Sigmoid colon (tissue), 7 donors: ENCODE results near the gene EDC4. TPM values are rescaled to one million over a fixed set of nuclear protein-coding genes. Genes with fewer than 3 reads are reported as not detected.
"Not testable (repeated sequence)": the region's sequence is repeated elsewhere in the genome, so short reads cannot be mapped to it uniquely, and the experiment has no call there.

Experiments used
- DNase-seq: peaks from one replicate; pipeline ENCODE4 v3.0.0-alpha.2; 2019
- H3K27ac ChIP-seq, 4 donors: fragments of 200-600 bp; sonication (generic); one replicate each; pipeline ENCODE4 v1.5.1; 2016 to 2019; ENCODE audit warnings: mild to moderate bottlenecking in 1 of 4
- H3K27me3 ChIP-seq, 3 donors: fragments of 200-600 bp; sonication (generic); one replicate each; pipeline ENCODE4 v1.5.1; 2019; ENCODE audit warnings: mild to moderate bottlenecking in 1 of 3
- H3K36me3 ChIP-seq, 4 donors: fragments of 200-600 bp; sonication (generic); one replicate each; pipeline ENCODE4 v1.5.1; 2016 to 2019
- H3K4me1 ChIP-seq, 4 donors: fragments of 200-600 bp; sonication (generic); one replicate each; pipeline ENCODE4 v1.5.1; 2017 to 2019
- H3K4me3 ChIP-seq, 4 donors: fragments of 200-600 bp; sonication (generic); one replicate each; pipeline ENCODE4 v1.5.1; 2017 to 2019; ENCODE audit warnings: mild to moderate bottlenecking in 2 of 4, moderate library complexity in 1 of 4
- H3K9me3 ChIP-seq, 4 donors: fragments of 200-600 bp in 3 of 4; sonication (generic) in 3 of 4; one replicate each; pipeline versions ENCODE4 v1.5.1 to v1.6.1; 2013 to 2019
- EP300 ChIP-seq, 4 donors: sonication (generic); formaldehyde crosslinking; IDR thresholded peaks; one replicate each; pipeline ENCODE4 v1.6.1; 2017; ENCODE audit warnings: antibody characterized with exemption in 4 of 4
- POLR2A ChIP-seq, 2 donors: fragments of 450-650 bp; IDR thresholded peaks; one replicate each; pipeline ENCODE4 v1.6.1; 2016; ENCODE audit warnings: antibody characterized with exemption in 2 of 2, mild to moderate bottlenecking in 2 of 2, moderate library complexity in 2 of 2
- POLR2AphosphoS5 ChIP-seq, 4 donors: sonication (generic); formaldehyde crosslinking; IDR thresholded peaks; one replicate each; pipeline ENCODE4 v1.6.1; 2017; ENCODE audit warnings: antibody characterized with exemption in 4 of 4
- WGBS, 2 donors: extraction: QIAGEN DNeasy Blood & Tissue Kit; methylation state at CpG; one replicate each; pipeline ENCODE4 v1.1.7; 2013; 5-methylcytosine and 5-hydroxymethylcytosine counted together
- intact Hi-C: fragments of 100-400 bp; cut with DNase I; formaldehyde crosslinking; loops from one replicate; pipeline ENCODE4 v1.15.1; 2023
- polyA plus RNA-seq, 3 donors: library from polyadenylated mRNA; stranded (reverse); fragments of 200-250 nt; gene quantifications; one replicate each; pipeline ENCODE4 v1.2.3, GENCODE V29; 2013
- total RNA-seq, 4 donors: library from RNA; depleted of rRNA; stranded (reverse); fragments of >200 nt; gene quantifications; one replicate each; pipeline ENCODE4 v1.1.0, GENCODE V29; 2016
- TF ChIP-seq, protein P1 (sequence below), 4 experiments: fragments of 450-650 bp in 3 of 4; fragments of 200-600 bp in 1 of 4; IDR thresholded peaks; one replicate each; pipeline ENCODE4 v1.5.1; 2016 to 2019; ENCODE audit warnings: antibody characterized with exemption in 4 of 4, mild to moderate bottlenecking in 3 of 4, moderate library complexity in 2 of 4
- donor health status: healthy with polysubstance abuse.
- donor health status: Bipolar disorder and iron deficiency.
- donor health status: healthy.

The EDC4 gene
- total and polyA plus RNA-seq, 7 donors: 24.5 to 48.9 (median 33.5) TPM

DNA sequence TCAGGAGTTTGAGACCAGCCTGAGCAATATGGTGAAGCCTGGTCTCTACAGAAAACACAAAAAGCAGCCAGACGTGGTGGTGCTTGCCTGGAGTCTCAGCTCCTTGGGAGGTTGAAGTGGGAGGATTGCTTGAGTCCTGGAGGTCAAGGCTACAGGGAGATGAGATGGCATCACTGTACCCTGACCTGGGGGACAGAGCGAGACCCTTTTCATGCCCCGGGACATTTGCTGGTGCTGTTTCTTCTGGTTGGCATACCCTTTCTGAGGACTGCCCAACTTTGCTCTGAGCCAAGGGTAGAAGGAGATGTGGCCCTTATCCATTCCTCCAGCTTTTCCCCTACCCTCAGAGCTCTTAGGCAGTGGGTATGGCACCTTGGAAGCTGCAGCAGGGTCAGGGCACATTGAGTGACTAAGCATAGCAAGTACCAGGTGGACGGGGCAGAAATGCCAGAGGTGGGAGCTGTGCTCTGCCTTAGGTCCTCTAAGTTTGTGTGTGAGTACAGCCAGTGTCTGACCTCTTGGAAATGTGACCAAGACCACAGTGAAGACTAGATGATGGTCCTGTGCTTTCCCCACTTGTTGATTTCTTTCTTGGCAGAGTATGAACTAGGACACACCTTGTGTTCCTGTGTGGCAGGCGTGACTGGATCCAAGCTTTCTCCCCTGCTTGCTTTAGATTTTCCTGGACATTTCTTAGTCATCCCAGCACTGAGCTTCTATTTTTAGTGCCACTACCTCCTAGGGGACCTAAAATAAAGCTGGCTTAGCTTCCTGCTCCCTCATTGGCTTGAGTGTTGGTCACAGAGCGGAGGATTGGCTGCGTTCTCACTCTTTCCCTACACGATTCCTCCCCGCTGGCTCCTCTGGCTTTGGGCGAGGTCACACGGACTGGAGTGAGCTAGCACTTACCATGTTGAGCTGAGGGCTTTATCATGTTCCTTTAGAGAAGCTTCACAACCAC, 9.9 kb upstream of the EDC4 start:
- Histone ChIP-seq H3K36me3 (peaks cover 0 to 29% (median 18%) of the 10 kb centered on the region in 4 donors), H3K9me3 (no peaks in the 10 kb centered on the region), H3K4me1 (peaks cover 0 to 39% (median 28%) of the 10 kb centered on the region in 4 donors), H3K4me3 (no peak overlapping the region), H3K27ac (peak overlapping the region; percentile 60 to 88 (median 71)), H3K27me3 (no peaks in the 10 kb centered on the region)
- intact Hi-C loops: no loop called here
- DNase-seq: peak; percentile 85
- 86 to 88% methylated on average over 11 of the region's 11 CpGs for WGBS, 2 donors
- TF ChIP-seq, protein P1, sequence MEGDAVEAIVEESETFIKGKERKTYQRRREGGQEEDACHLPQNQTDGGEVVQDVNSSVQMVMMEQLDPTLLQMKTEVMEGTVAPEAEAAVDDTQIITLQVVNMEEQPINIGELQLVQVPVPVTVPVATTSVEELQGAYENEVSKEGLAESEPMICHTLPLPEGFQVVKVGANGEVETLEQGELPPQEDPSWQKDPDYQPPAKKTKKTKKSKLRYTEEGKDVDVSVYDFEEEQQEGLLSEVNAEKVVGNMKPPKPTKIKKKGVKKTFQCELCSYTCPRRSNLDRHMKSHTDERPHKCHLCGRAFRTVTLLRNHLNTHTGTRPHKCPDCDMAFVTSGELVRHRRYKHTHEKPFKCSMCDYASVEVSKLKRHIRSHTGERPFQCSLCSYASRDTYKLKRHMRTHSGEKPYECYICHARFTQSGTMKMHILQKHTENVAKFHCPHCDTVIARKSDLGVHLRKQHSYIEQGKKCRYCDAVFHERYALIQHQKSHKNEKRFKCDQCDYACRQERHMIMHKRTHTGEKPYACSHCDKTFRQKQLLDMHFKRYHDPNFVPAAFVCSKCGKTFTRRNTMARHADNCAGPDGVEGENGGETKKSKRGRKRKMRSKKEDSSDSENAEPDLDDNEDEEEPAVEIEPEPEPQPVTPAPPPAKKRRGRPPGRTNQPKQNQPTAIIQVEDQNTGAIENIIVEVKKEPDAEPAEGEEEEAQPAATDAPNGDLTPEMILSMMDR (IDR thresholded peaks at IDR 0.05): no peak
- TF ChIP-seq POLR2AphosphoS5 (IDR thresholded peaks at IDR 0.05) (no peak), EP300 (IDR thresholded peaks at IDR 0.05) (no peak), POLR2A (IDR thresholded peaks at IDR 0.05) (no peak)

DNA sequence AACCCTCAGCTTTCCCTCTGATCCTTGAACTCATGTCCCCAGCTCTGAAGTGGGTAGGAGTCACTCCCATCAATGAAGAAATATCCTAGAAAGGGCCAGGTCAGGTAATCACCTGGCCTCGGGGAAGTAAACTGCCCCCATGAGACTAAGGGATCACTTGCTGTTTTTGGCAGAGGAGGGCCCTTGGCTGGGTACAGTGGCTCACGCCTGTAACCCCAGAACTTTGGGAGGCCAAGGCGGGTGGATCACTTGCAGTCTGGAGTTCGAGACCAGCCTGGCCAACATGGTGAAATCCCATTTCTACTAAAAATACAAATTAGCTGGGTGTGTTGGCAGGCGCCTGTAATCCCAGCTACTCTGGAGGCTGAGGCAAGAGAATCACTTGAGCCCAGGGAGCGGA, 8.8 kb upstream of the EDC4 start:
- Histone ChIP-seq H3K36me3 (peaks cover 0 to 40% (median 26%) of the 10 kb centered on the region in 4 donors), H3K27ac (peak overlapping the region in 3 of 4 donors; percentile 65 to 88 (median 77)), H3K4me1 (peaks cover 0 to 34% (median 22%) of the 10 kb centered on the region in 4 donors)
- H3K27me3 ChIP-seq, DNase-seq, H3K9me3 ChIP-seq, intact Hi-C loops, H3K4me3 ChIP-seq: not testable (repeated sequence)
- WGBS, 2 donors: 96 to 98% methylated on average over 6 of the region's 6 CpGs

DNA sequence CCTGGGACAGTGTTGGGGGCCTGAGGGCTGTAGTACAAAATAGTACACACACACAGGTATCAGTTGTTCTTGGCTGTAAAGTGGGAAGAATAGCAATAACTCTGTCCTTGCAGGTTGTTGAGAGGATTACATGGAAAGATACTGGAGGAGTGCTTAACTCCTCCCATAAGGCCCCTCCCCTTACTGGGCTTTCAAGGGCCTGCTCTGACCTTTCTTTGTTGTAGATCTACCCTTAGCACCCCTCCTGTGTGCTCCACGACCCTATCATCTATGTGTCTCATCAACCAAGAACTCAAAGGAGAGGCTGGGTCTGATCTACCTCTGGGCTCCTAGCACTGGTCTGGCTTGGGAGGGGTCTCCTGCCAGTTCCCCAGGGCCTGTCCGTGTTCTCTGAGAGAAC, 8.3 kb upstream of the EDC4 start:
- peaks cover 0 to 34% (median 22%) of the 10 kb centered on the region in 4 donors for H3K4me1 ChIP-seq
- intact Hi-C loops: no loop called here
- H3K27ac ChIP-seq: peak overlapping the region in 1 of 4 donors; percentile 0
- TF ChIP-seq EP300 (IDR thresholded peaks at IDR 0.05): no peak
- TF ChIP-seq POLR2A (IDR thresholded peaks at IDR 0.05): no peak
- no peak for TF ChIP-seq POLR2AphosphoS5 (IDR thresholded peaks at IDR 0.05)
- TF ChIP-seq, protein P1 (IDR thresholded peaks at IDR 0.05): no peak
- H3K27me3 ChIP-seq: no peaks in the 10 kb centered on the region
- WGBS, 2 donors: 84 to 88% methylated on average over 2 of the region's 2 CpGs
- no peak for DNase-seq
- H3K4me3 ChIP-seq: no peak overlapping the region
- H3K36me3 ChIP-seq: peaks cover 0 to 46% (median 26%) of the 10 kb centered on the region in 4 donors
- no peaks in the 10 kb centered on the region for H3K9me3 ChIP-seq

DNA sequence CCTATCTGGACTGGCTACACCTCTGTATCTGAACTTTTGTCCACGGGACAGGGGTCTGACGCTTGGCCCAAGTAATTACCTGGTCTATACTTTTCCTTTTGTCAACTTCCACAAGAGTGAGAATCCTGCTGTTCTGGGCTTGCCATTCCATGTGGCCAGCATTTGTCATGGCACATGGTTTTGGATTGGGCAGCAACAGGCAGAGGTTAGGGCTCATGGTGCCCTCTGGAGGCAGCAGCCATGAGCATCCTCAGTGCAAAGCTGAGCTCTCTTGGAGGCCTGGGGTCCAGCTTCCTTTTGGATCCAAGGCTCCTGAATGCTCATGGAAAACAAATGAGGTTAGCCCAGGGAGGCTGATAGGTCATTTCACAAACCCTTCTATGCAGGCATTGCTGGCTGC, 7.5 kb upstream of the EDC4 start:
- no peak overlapping the region for H3K27ac ChIP-seq
- H3K9me3 ChIP-seq: no peaks in the 10 kb centered on the region
- no peak for TF ChIP-seq POLR2AphosphoS5 (IDR thresholded peaks at IDR 0.05)
- TF ChIP-seq, protein P1 (IDR thresholded peaks at IDR 0.05): no peak
- TF ChIP-seq POLR2A (IDR thresholded peaks at IDR 0.05): no peak
- TF ChIP-seq EP300 (IDR thresholded peaks at IDR 0.05): no peak
- H3K27me3 ChIP-seq: no peaks in the 10 kb centered on the region
- peaks cover 0 to 53% (median 24%) of the 10 kb centered on the region in 4 donors for H3K36me3 ChIP-seq
- intact Hi-C loops: no loop called here
- WGBS, 2 donors: 93 to 97% methylated on average over 2 of the region's 2 CpGs
- no peak for DNase-seq
- peaks cover 0 to 34% (median 22%) of the 10 kb centered on the region in 4 donors for H3K4me1 ChIP-seq
- no peak overlapping the region for H3K4me3 ChIP-seq

DNA sequence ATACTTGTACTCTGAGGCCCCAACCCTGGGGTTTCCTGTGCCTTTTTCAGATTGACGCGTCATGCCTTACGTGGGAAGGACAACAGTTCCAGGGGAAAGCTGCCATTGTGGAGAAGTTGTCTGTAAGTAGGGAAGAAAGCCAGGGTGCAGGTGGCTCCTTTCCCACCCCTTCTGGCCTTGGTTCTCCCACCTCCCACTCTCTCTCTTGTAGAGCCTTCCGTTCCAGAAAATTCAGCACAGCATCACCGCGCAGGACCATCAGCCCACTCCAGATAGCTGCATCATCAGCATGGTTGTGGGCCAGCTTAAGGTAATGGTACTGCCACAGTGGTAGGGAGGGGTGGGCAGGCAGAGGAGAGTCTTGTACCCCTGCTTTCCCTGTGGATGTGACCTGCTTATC, 4.6 kb upstream of the EDC4 start:
- no peak overlapping the region for H3K4me3 ChIP-seq
- no peaks in the 10 kb centered on the region for H3K27me3 ChIP-seq
- whole genome bisulfite sequencing, 2 donors: 97 to 98% methylated on average over 6 of the region's 6 CpGs
- H3K9me3 ChIP-seq: no peaks in the 10 kb centered on the region
- DNase-seq: no peak
- H3K36me3 ChIP-seq: peaks cover 0 to 68% (median 22%) of the 10 kb centered on the region in 4 donors
- peaks cover 0 to 14% (median 13%) of the 10 kb centered on the region in 4 donors for H3K4me1 ChIP-seq
- TF ChIP-seq POLR2AphosphoS5 (IDR thresholded peaks at IDR 0.05): no peak
- TF ChIP-seq EP300 (IDR thresholded peaks at IDR 0.05): no peak
- no peak for TF ChIP-seq POLR2A (IDR thresholded peaks at IDR 0.05)
- TF ChIP-seq, protein P1 (IDR thresholded peaks at IDR 0.05): no peak
- no peak overlapping the region for H3K27ac ChIP-seq
- intact Hi-C loops: no loop called here
